Inflammatory macrophage (primary cell): ENCODE measurements around the gene KAZN.

Experiments used
- DNase-seq, 2 donors: peaks; one replicate each; pipeline ENCODE4 v3.0.0-alpha.2; 2020 to 2022

KAZN gene

GRCh38 chr1:15070145-15070748 is 471.8 kb downstream of the KAZN start:
- no peak for DNase-seq

- no peak for DNase-seq
These were observed 473.5 kb downstream of the KAZN start for GRCh38 chr1:15071936-15072335.

DNA sequence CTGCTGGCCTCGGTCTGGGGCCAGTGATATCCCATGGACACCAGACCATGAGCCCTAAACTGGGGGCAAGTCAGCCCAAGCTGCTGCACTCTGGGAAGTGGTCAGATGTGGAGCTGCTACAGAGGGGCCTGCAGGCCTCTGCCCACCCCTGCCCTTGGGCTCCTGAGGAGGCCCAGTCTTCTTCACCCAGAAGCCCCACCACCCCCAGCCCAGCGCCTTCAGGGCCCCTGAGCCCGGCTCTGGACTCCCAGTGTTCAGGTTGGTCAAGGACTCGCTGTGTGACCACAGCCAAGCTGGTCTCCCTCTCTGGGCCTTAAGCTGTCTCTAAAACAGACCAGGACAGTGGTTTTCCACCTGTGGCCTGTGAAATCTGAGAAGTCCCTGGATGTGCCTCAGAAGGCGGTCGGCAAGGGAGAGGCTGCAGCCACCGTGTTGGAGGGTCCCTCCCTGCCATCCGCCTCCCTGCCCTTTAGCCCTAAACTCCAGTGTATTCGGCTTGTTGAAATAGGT is 475.4 kb downstream of the KAZN start:
- no peak for DNase-seq

DNA sequence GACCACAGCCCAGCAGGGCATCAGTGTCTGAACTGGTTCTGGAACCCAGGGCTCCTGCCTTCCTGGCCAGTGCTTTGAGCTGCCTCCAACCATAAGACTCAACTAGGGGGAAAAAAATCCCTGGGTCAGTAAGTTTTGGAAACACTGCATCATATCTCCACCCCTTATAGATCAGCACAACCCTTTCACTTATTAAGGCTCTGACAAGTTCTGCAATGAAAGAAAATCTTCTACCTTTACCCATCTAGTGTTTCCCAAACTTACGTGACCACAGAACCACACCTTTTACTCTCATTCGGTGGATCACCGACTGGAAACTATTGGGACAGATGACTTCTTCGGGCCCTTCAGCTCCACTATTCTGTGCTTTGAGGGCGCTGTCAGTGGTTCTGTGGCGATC is 476.7 kb downstream of the KAZN start:
- no peak for DNase-seq

DNA sequence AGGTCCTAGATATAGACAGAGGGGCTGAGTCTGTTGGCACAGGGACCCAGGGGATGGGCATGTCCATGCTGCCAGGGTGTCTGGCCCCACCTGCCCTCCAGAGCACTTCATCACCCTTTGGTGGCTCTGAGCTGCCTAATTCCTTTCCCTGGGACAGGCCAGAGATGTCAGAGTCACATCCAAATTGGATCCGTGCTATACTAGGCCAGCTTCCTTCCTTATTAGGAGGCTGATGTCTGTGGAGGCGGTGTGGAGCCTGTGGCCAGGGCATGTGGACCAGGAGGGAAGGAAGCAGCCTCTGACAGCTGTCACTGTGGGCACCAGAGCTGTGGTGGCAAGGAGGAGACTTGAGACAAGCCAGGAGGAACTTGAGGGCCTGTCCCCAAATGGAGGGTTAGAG is 477.3 kb downstream of the KAZN start:
- DNase-seq = peak; percentile 84 to 91

- DNase-seq = no peak
These were observed 478.3 kb downstream of the KAZN start for GRCh38 chr1:15076807-15077206.

DNA sequence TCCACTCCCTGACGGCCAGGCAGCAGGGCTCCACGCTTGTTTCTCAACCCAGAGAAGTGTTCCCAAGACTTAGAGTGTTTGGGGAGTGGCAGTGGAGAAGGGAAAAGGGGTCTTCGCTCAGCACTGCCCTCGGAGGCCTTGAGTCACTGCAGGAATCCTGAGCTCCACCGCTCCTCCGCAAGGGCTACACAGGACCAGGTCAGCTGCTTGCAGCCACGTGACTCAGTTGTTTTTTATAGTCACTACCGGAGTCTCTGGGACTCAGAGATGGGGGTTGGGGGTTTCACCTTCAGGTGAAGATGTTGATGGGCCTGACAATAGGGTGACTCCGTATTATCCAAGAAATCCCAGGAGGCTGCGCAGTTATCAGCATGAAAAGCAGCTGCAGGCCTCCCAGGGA is 478.9 kb downstream of the KAZN start:
- DNase-seq = no peak

DNA sequence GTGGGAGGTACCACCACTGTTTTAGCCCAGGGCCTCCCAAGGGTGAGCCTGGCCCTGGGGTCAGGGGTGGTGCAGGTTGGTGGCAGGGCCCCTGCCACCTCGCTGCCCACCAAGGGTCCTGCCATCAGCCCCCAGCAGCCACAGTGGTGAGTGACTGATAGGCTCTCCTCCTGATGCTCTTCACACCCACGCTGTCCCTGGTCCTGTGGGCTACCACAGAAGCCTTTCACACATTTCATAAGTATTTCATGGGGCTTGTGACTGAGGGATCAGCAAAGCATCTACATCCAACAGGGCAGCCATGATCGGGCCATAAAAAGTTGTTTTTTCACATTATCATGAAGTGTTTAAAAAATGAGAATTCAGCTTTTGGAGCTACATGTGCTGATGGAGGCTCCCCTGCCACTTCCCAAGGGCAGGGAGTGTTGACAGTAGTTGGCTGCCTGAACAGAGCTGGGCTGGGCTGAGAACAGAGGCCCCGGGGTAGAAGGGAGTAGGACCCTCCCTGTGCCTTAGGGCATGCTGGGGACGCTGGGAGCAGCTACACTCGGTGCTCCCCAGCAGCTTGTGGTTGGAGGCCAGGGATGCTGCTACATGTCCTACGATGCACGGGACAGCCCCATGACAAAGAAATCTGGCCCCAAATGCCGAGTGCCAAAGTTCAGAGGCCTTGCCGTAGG is 482.0 kb downstream of the KAZN start:
- DNase-seq = peak in 1 of 2 donors; percentile 6

GRCh38 chr1:15081102-15081501 is 482.6 kb downstream of the KAZN start:
- no peak for DNase-seq

- DNase-seq = peak; percentile 94
These were observed 485.1 kb downstream of the KAZN start for GRCh38 chr1:15083578-15083977.

- DNase-seq = no peak
These were observed 489.9 kb downstream of the KAZN start for GRCh38 chr1:15088281-15088971.

GRCh38 chr1:15089258-15089992 is 490.9 kb downstream of the KAZN start:
- DNase-seq = peak; percentile 43 to 59

DNA sequence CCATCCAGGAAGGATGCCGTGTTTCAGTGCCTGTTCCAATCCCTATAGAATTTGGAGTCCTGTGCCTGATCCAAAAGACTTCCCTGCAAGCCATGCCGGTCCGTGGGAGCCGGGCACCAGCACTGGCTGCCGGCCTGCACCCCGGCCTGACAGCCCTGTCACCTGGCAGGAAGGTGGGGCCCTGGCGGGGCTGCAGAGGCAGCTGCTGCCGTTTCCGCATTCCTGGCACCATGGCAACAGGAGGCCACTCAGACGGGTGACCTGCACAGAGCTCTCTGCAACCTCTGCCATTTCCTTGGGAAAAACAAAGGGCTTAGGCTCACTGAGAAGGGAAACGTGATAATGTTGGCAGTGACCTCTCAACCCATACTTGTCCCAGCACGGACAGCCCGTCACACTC is 491.9 kb downstream of the KAZN start:
- no peak for DNase-seq

GRCh38 chr1:15094056-15094455 is 495.6 kb downstream of the KAZN start:
- no peak for DNase-seq

- no peak for DNase-seq
These were observed 496.4 kb downstream of the KAZN start for GRCh38 chr1:15094719-15095495.

DNA sequence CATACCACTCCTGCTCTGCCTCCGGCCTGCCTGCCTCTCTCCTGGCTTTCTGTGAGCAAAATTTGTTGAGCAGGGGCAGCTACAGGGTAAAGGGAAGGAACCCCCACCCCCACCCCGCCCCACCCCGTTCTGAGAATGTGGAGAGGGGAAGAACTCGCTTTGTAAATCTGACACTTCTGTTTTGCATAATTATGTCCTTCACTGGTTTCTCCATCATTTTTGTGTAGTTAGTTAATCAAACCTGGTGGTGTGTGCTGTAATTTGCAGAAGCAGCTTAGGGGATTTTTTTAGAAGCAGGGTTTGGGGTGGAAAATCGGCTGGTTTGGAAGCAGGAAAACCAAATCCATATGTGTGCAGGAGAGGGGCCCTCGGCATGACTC is 497.0 kb downstream of the KAZN start:
- peak; percentile 15 to 44 for DNase-seq

- DNase-seq = no peak
These were observed 497.8 kb downstream of the KAZN start for GRCh38 chr1:15096293-15096692.

GRCh38 chr1:15098176-15099125 is 500.0 kb downstream of the KAZN start:
- no peak for DNase-seq

DNA sequence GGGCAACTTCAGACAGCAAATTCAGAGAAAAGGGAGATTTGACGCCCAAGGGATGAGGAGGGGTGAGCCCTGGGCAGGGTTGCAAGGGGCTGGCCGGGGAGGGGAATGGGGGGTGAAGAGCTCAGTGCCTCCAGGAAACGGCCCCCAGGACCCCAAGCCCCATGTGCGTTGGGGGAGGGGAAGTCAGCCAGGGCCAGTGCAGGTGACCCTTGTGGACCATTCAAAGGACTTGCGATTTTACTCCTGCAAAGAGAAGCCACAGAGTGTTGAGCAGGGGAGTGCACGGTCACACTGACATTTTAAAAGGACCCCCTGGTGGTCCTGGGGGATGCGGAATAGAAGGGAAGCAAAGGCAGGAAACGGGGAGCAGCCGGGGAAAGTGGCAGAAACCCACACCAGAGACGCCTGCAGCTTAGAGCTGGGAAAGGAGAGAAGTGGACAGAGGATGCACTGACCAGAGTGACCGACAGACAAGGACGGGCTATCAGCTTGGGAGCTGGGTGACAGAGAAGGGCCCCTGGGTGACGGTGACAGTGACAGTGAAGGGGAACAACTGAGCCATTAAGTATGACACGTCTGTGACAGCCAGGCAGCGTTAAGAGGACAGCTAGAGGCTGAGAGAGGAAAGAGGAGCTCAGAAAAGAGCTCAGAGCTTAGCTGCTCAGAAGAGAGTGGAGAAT is 501.1 kb downstream of the KAZN start:
- DNase-seq = no peak

DNA sequence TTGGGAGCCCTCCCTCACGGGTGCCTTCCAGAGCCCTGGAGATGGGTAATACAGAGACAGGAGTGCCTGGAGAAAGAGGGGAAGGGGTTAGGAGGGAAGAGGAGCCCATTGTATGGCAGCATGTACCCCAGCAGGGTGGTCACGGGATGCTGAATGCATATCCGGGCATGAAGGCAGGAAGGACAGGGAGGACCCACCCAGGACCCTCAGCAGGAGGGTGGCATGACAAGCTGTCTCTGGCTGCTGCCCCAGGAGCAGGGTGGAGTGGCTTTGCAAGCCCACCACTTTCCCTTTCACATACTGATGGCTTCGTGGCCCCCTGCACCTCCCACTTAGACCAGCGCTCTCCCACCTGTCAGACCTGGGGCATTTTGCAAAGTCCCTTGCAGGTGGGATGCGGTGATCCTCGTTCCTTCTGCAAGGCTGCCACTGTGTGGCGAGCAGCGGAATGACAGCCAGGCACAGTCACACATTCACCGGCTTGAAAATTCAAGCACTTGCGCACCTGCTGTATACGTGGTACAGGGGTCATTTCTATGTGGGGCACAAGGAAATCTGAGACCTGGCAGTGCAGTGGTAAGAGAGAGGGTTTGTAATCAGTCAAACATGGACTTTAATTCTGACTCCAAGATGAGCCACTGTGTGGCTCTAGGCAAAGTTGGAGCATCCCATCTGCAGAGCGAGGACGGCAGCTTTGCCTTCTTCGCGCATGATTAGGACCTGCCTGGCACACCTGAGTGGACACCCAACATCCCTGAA is 501.8 kb downstream of the KAZN start:
- peak; percentile 33 to 47 for DNase-seq
